Fibroblast of lung (primary cell): ENCODE data around the gene CPTP. TPM values are rescaled to one million over a fixed set of nuclear protein-coding genes. Genes with fewer than 3 reads are reported as not detected.

Experiments
- DNase-seq, 2 donors: peaks; one replicate each; pipeline versions ENCODE4 v3.0.0 to v3.0.0-alpha.2; 2010; ENCODE audit warnings: low read depth in 2 of 2
- H2AFZ ChIP-seq: 2 replicates; pipeline ENCODE4 v1.5.1; 2012; ENCODE audit warnings: low read length, control low read depth, inconsistent platforms
- H3K27ac ChIP-seq: 2 replicates; pipeline ENCODE4 v1.5.1; 2011; ENCODE audit warnings: low read length, control low read depth; ENCODE audit not compliant: insufficient read depth
- H3K27me3 ChIP-seq: 2 replicates; pipeline ENCODE4 v1.5.1; 2011; ENCODE audit warnings: mild to moderate bottlenecking, low read length; ENCODE audit not compliant: control insufficient read depth, insufficient read depth
- H3K36me3 ChIP-seq: 2 replicates; pipeline ENCODE4 v1.5.1; 2011; ENCODE audit warnings: low read length; ENCODE audit not compliant: control insufficient read depth, insufficient read depth
- H3K4me1 ChIP-seq: 2 replicates; pipeline ENCODE4 v1.5.1; 2011; ENCODE audit warnings: low read length; ENCODE audit not compliant: control insufficient read depth, insufficient read depth; ENCODE audit errors: extremely low read depth
- H3K4me2 ChIP-seq: 2 replicates; pipeline ENCODE4 v1.5.1; 2011; ENCODE audit warnings: low read length, control low read depth; ENCODE audit not compliant: insufficient read depth; ENCODE audit errors: extremely low read depth
- H3K4me3 ChIP-seq, 4 experiments: fragments of 200-600 bp in 1 of 4; sonication (generic) in 1 of 4; replicated peaks in 1 of 4; 2 replicates each; pipeline ENCODE4 v1.5.1; 2011 to 2016; ENCODE audit warnings: low read length in 4 of 4, low read depth in 3 of 4, mild to moderate bottlenecking in 3 of 4, control low read depth in 2 of 4, inconsistent platforms in 1 of 4, mixed read lengths in 1 of 4; ENCODE audit not compliant: insufficient read depth in 1 of 4; ENCODE audit errors: control extremely low read depth in 1 of 4
- H3K79me2 ChIP-seq: 2 replicates; pipeline ENCODE4 v1.5.1; 2012; ENCODE audit warnings: mild to moderate bottlenecking, low read length, inconsistent platforms; ENCODE audit not compliant: control insufficient read depth, insufficient read depth
- H3K9ac ChIP-seq: 2 replicates; pipeline ENCODE4 v1.5.1; 2011; ENCODE audit warnings: mild to moderate bottlenecking, low read length, control low read depth; ENCODE audit not compliant: insufficient read depth
- H3K9me3 ChIP-seq: 2 replicates; pipeline ENCODE4 v1.5.1; 2012; ENCODE audit warnings: low read depth, low read length; ENCODE audit not compliant: control insufficient read depth, insufficient read depth
- H4K20me1 ChIP-seq: 2 replicates; pipeline ENCODE4 v1.5.1; 2011; ENCODE audit warnings: low read length; ENCODE audit not compliant: control insufficient read depth, insufficient read depth; ENCODE audit errors: extremely low read depth
- EZH2 ChIP-seq: IDR thresholded peaks from 2 replicates; pipeline ENCODE4 v1.5.1; 2012; ENCODE audit warnings: low read length, control low read depth, mild to moderate bottlenecking; ENCODE audit errors: missing control alignments
- polyA plus RNA-seq, 2 donors: library from polyadenylated mRNA; depleted of rRNA in 1 of 2; stranded (reverse) in 1 of 2; unstranded in 1 of 2; fragments of >200 nt; gene quantifications; 2 replicates each; pipeline ENCODE4 v1.2.1, GENCODE V29; 2011 to 2012; ENCODE audit warnings: missing spikeins in 1 of 2
- total RNA-seq: library from RNA; depleted of rRNA; stranded (reverse); fragments of >200 nt; gene quantifications from 2 replicates; pipeline ENCODE4 v1.2.1, GENCODE V29; 2014
- TF ChIP-seq, protein P1 (sequence below), 2 donors: IDR thresholded peaks in 1 of 2; conservative IDR thresholded peaks in 1 of 2; 1 replicate in 1 of 2; 2 replicates in 1 of 2; pipeline ENCODE4 v1.5.1; 2011 to 2012; ENCODE audit warnings: low read length in 2 of 2, control low read depth in 1 of 2, inconsistent platforms in 1 of 2, low read depth in 1 of 2, mild to moderate bottlenecking in 1 of 2

CPTP gene
- total and polyA plus RNA-seq, 2 donors (not counting 1 experiment from before 2014, with no cell fraction given): 6.0 to 10.1 TPM

DNA sequence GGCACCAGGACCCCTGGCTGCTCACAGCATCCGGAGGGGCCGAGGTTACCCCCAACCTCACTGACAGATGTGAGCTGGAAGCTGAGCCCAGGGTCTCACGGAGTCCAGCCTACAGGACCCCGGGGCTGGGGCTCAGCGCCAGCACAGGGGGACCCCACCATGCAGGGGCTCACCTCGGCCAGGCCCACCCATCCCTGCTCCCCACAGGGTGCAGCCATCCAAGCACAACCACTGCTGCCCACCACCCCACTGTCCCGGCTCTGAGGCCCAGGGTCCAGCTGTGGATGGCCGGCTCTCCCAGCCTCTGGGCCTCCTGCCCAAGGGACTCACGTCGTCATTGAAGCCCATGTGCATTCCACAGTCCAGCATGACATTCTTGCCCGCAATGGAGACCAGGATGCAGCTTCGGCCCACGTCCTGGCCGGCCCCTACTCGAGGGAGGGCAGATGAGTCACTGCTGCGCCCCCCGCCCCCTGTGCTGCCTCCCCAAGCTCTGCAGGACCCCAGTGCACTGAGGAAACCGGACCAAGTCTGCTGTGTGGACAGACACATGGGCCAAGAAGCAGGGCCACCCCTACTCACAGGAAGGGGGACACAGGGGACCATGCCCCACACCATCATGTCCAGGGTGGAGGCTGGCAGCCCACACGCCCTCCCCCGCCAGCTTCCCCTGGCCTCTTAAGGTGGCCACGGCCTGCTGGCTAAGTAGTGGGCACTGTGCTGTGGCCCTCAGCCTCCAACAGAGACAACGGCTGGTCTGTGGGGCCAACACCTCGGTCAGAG is 3.7 kb upstream of the CPTP start:
- Histone ChIP-seq H3K4me2 (peak overlapping the region; percentile 25), H3K79me2 (peaks cover 72% of the 10 kb centered on the region), H3K27ac (peak overlapping the region; percentile 64), H3K9ac (no peak overlapping the region), H3K4me3 (no peak overlapping the region), H2AFZ (no peak overlapping the region), H4K20me1 (no peaks in the 10 kb centered on the region), H3K27me3 (no peaks in the 10 kb centered on the region), H3K9me3 (no peaks in the 10 kb centered on the region), H3K4me1 (peaks cover 29% of the 10 kb centered on the region), H3K36me3 (peaks cover 16% of the 10 kb centered on the region)
- DNase-seq: peak in 1 of 2 donors; percentile 68
- TF ChIP-seq, protein P1, sequence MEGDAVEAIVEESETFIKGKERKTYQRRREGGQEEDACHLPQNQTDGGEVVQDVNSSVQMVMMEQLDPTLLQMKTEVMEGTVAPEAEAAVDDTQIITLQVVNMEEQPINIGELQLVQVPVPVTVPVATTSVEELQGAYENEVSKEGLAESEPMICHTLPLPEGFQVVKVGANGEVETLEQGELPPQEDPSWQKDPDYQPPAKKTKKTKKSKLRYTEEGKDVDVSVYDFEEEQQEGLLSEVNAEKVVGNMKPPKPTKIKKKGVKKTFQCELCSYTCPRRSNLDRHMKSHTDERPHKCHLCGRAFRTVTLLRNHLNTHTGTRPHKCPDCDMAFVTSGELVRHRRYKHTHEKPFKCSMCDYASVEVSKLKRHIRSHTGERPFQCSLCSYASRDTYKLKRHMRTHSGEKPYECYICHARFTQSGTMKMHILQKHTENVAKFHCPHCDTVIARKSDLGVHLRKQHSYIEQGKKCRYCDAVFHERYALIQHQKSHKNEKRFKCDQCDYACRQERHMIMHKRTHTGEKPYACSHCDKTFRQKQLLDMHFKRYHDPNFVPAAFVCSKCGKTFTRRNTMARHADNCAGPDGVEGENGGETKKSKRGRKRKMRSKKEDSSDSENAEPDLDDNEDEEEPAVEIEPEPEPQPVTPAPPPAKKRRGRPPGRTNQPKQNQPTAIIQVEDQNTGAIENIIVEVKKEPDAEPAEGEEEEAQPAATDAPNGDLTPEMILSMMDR (conservative IDR thresholded peaks at IDR 0.05 in 1 of 2, IDR thresholded peaks at IDR 0.05 in 1 of 2; ENCODE audit: low read depth in 1 of 2, low read length in 2 of 2): no peak
- TF ChIP-seq EZH2: no peak

DNA sequence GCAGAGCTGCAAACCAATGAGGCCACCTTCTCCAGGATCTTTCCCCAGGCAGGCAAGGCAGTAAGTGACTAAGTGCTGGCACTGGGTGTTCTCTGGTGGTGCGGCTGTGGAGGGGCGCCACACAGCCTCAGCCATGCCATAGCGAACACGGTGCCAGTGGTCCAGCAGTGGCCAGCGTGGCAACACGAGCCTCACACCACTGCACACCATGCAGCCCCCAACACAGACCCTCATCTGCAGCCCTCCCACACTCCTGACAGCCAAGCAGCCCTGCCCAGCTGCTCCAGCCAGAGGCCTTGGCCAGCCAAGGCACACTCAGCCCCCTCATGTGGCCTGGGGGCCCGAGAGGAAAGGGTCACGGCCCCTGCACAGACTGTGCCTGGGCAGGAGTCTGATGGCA is 3.1 kb upstream of the CPTP start:
- Histone ChIP-seq H3K4me3 (no peak overlapping the region), H3K36me3 (peaks cover 13% of the 10 kb centered on the region), H3K9me3 (no peaks in the 10 kb centered on the region), H3K27me3 (no peaks in the 10 kb centered on the region), H3K79me2 (peaks cover 72% of the 10 kb centered on the region), H2AFZ (no peak overlapping the region), H3K9ac (no peak overlapping the region), H3K27ac (no peak overlapping the region), H4K20me1 (no peaks in the 10 kb centered on the region), H3K4me2 (no peak overlapping the region), H3K4me1 (peaks cover 29% of the 10 kb centered on the region)
- DNase-seq: no peak
- no peak for TF ChIP-seq EZH2
- TF ChIP-seq, protein P1 (conservative IDR thresholded peaks at IDR 0.05 in 1 of 2, IDR thresholded peaks at IDR 0.05 in 1 of 2; ENCODE audit: low read depth in 1 of 2, low read length in 2 of 2): no peak

DNA sequence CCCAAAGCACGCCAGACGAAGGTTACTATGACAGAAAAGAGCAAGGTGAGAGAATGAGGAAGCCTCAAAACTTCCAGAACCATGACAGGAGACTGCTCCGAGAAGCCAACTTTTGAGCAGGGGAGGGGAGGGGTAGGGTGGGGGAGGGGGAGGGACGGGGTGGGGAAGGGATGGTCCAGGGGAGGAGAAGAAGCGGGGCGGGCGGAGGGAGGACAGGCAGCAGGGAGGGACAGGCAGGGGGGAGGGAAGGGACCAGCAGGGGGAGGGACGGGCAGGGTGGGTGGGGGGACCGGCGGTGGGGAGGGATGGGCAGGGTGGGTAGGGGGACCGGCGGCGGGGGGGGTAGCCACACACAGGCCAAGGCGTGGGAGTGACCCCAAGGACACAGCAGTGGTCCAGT is 2.2 kb upstream of the CPTP start:
- TF ChIP-seq, protein P1 (conservative IDR thresholded peaks at IDR 0.05 in 1 of 2, IDR thresholded peaks at IDR 0.05 in 1 of 2; ENCODE audit: low read depth in 1 of 2, low read length in 2 of 2): no peak
- TF ChIP-seq EZH2: no peak
- Histone ChIP-seq H3K4me2 (no peak overlapping the region), H3K4me1 (peaks cover 29% of the 10 kb centered on the region), H3K9ac (no peak overlapping the region), H3K36me3 (peaks cover 15% of the 10 kb centered on the region), H4K20me1 (no peaks in the 10 kb centered on the region), H3K27ac (no peak overlapping the region), H3K9me3 (no peaks in the 10 kb centered on the region), H3K79me2 (peaks cover 67% of the 10 kb centered on the region), H2AFZ (no peak overlapping the region), H3K4me3 (no peak overlapping the region), H3K27me3 (no peaks in the 10 kb centered on the region)
- DNase-seq: no peak
